Measurements from ENCODE around the gene ASB17. TPM values are rescaled to one million over a fixed set of nuclear protein-coding genes. Genes with fewer than 3 reads are reported as not detected.

The ASB17 gene
- polyA plus RNA-seq, 1 donor, result not detected

Other genes with a start within 250 kb of the ASB17 start
- 59.7 TPM for gene ACADM, start 207.7 kb downstream of the ASB17 start, polyA plus RNA-seq (ENCODE audit: insufficient read length)
- gene RABGGTB, start 146.1 kb downstream of the ASB17 start, polyA plus RNA-seq (ENCODE audit: insufficient read length), result 76.3 TPM
- 0.67 TPM for gene MSH4, start 135.5 kb downstream of the ASB17 start, polyA plus RNA-seq (ENCODE audit: insufficient read length)
- 3.7 TPM for gene ST6GALNAC3, start 142.3 kb upstream of the ASB17 start, polyA plus RNA-seq (ENCODE audit: insufficient read length)